Middle frontal gyrus (tissue), 1 donor: ENCODE results near the gene SLC35A2.
"Not testable (repeated sequence)": the region's sequence is repeated elsewhere in the genome, so short reads cannot be mapped to it uniquely, and the experiment has no call there.

Experiments used
- DNase-seq: peaks from one replicate; pipeline ENCODE4 v3.0.0-alpha.2; 2015; ENCODE audit warnings: low spot score; ENCODE audit errors: extremely low spot score

SLC35A2 gene

GRCh38 chrX:48854121-48854804, 57.2 kb downstream of the SLC35A2 start:
- not testable (repeated sequence) for DNase-seq

GRCh38 chrX:48853494-48853893, 58.0 kb downstream of the SLC35A2 start:
- not testable (repeated sequence) for DNase-seq
